Peyer's patch (tissue), 4 donors: Measurements from ENCODE around the gene LBHD2.

Source experiments
- POLR2A ChIP-seq, 2 donors: fragments of 450-650 bp; IDR thresholded peaks; one replicate each; pipeline ENCODE4 v1.5.1; 2017; ENCODE audit warnings: antibody characterized with exemption in 2 of 2, mild to moderate bottlenecking in 2 of 2, moderate library complexity in 2 of 2
- TF ChIP-seq, protein P1 (sequence below), 6 experiments: fragments of 450-650 bp in 4 of 6; fragments of 200-600 bp in 2 of 6; sonication (generic) in 1 of 6; IDR thresholded peaks; one replicate each; pipeline ENCODE4 v1.5.1; 2017 to 2019; ENCODE audit warnings: antibody characterized with exemption in 6 of 6, mild to moderate bottlenecking in 3 of 6, moderate library complexity in 1 of 6

DNA sequence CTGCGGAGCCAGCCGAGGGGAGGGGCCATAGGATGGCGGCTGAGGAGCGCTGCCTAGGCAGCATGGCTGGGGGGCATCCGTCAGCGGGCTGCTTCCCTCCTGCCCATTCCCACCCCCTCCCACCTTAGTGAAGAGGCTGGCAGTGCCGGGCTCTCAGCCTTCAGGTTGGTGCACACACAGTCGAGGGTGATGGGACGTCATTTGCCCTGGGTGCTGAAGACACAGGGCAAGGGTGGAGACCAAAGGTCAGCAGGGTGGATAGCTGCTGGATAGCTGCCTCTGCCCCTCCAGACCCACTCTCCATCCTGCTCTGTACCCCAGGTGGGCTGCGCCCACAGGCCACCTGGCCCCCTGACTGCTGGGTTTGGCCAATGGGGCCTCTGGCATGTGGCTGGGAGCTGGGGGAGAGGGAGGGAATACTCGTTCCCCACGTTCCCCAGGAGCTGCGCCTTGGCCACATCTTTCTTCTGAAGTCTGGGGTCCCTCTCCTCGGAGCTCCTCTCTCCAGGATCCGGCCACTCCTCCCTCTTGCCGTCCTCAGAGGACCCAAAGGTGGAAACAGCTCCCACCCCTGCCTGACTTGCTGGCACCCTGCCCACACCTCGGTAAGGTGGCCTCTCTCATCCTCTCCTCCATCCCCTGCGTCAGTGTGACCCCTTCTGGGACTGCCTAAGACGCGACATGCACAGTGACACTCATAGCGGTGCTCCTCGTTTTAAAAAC, 15.5 kb upstream of the LBHD2 start:
- TF ChIP-seq, protein P1, sequence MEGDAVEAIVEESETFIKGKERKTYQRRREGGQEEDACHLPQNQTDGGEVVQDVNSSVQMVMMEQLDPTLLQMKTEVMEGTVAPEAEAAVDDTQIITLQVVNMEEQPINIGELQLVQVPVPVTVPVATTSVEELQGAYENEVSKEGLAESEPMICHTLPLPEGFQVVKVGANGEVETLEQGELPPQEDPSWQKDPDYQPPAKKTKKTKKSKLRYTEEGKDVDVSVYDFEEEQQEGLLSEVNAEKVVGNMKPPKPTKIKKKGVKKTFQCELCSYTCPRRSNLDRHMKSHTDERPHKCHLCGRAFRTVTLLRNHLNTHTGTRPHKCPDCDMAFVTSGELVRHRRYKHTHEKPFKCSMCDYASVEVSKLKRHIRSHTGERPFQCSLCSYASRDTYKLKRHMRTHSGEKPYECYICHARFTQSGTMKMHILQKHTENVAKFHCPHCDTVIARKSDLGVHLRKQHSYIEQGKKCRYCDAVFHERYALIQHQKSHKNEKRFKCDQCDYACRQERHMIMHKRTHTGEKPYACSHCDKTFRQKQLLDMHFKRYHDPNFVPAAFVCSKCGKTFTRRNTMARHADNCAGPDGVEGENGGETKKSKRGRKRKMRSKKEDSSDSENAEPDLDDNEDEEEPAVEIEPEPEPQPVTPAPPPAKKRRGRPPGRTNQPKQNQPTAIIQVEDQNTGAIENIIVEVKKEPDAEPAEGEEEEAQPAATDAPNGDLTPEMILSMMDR (IDR thresholded peaks at IDR 0.05) = no peak
- no peak for TF ChIP-seq POLR2A (IDR thresholded peaks at IDR 0.05)
